Epithelial cell of prostate (primary cell): ENCODE data around the gene SLC10A7.
A peak's percentile ranks its signal among the peaks of the same experiment; 100 is the strongest.

Experiments used
- DNase-seq: peaks from one replicate; pipeline ENCODE4 v3.0.0-alpha.2; 2011; ENCODE audit warnings: low read depth, low spot score
- H3K27ac ChIP-seq: fragments of 450-650 bp; 2 replicates; pipeline ENCODE4 v1.5.1; 2017; ENCODE audit warnings: mild to moderate bottlenecking

The SLC10A7 gene

GRCh38 chr4:146329050-146329716 is 192.6 kb downstream of the SLC10A7 start:
- no peak for DNase-seq
- peak overlapping the region; percentile 81 for H3K27ac ChIP-seq

- no peak for DNase-seq
- H3K27ac ChIP-seq = peak overlapping the region; percentile 81
These were observed 193.7 kb downstream of the SLC10A7 start for GRCh38 chr4:146327859-146328650.

- no peak overlapping the region for H3K27ac ChIP-seq
- no peak for DNase-seq
These were observed 202.8 kb downstream of the SLC10A7 start for GRCh38 chr4:146318894-146319293.

GRCh38 chr4:146317783-146318182 is 204.0 kb downstream of the SLC10A7 start:
- no peak overlapping the region for H3K27ac ChIP-seq
- no peak for DNase-seq

GRCh38 chr4:146315184-146315583 is 206.6 kb downstream of the SLC10A7 start:
- DNase-seq = no peak
- H3K27ac ChIP-seq = no peak overlapping the region

GRCh38 chr4:146311238-146311970 is 210.3 kb downstream of the SLC10A7 start:
- DNase-seq = no peak

GRCh38 chr4:146310319-146311021 is 211.3 kb downstream of the SLC10A7 start:
- no peak for DNase-seq

More at GRCh38 chr4:146311238-146311970, 210.3 kb downstream of the SLC10A7 start:
- no peak overlapping the region for H3K27ac ChIP-seq

GRCh38 chr4:146308951-146309350 is 212.8 kb downstream of the SLC10A7 start:
- H3K27ac ChIP-seq = no peak overlapping the region
- DNase-seq = no peak

More at GRCh38 chr4:146310319-146311021, 211.3 kb downstream of the SLC10A7 start:
- H3K27ac ChIP-seq = no peak overlapping the region

GRCh38 chr4:146302822-146303221 is 218.9 kb downstream of the SLC10A7 start:
- no peak overlapping the region for H3K27ac ChIP-seq
- no peak for DNase-seq

GRCh38 chr4:146299607-146300006 is 222.1 kb downstream of the SLC10A7 start:
- DNase-seq = no peak
- H3K27ac ChIP-seq = no peak overlapping the region

- DNase-seq = no peak
- no peak overlapping the region for H3K27ac ChIP-seq
These were observed 227.0 kb downstream of the SLC10A7 start for GRCh38 chr4:146294776-146295175.

GRCh38 chr4:146292508-146292907 is 229.2 kb downstream of the SLC10A7 start:
- no peak for DNase-seq
- H3K27ac ChIP-seq = no peak overlapping the region

GRCh38 chr4:146291313-146291712 is 230.4 kb downstream of the SLC10A7 start:
- DNase-seq = no peak
- H3K27ac ChIP-seq = no peak overlapping the region

- DNase-seq = no peak
- no peak overlapping the region for H3K27ac ChIP-seq
These were observed 233.5 kb downstream of the SLC10A7 start for GRCh38 chr4:146288193-146288592.

GRCh38 chr4:146285037-146285436 is 236.7 kb downstream of the SLC10A7 start:
- DNase-seq = no peak
- no peak overlapping the region for H3K27ac ChIP-seq

- H3K27ac ChIP-seq = no peak overlapping the region
- no peak for DNase-seq
These were observed 237.7 kb downstream of the SLC10A7 start for GRCh38 chr4:146283758-146284651.

GRCh38 chr4:146282657-146283056 is 239.1 kb downstream of the SLC10A7 start:
- H3K27ac ChIP-seq = no peak overlapping the region
- no peak for DNase-seq

GRCh38 chr4:146278986-146279385 is 242.8 kb downstream of the SLC10A7 start:
- no peak for DNase-seq
- no peak overlapping the region for H3K27ac ChIP-seq

- no peak for DNase-seq
- no peak overlapping the region for H3K27ac ChIP-seq
These were observed 246.4 kb downstream of the SLC10A7 start for GRCh38 chr4:146275370-146275769.
